ENCODE measurements around the gene CCL7. TPM values are rescaled to one million over a fixed set of nuclear protein-coding genes. Genes with fewer than 3 reads are reported as not detected.

CCL7 gene
- total and polyA plus RNA-seq, 9 of the 15 experiments (the other 6 are each of a cell fraction or from before 2014, with no cell fraction given): not detected

DNA sequence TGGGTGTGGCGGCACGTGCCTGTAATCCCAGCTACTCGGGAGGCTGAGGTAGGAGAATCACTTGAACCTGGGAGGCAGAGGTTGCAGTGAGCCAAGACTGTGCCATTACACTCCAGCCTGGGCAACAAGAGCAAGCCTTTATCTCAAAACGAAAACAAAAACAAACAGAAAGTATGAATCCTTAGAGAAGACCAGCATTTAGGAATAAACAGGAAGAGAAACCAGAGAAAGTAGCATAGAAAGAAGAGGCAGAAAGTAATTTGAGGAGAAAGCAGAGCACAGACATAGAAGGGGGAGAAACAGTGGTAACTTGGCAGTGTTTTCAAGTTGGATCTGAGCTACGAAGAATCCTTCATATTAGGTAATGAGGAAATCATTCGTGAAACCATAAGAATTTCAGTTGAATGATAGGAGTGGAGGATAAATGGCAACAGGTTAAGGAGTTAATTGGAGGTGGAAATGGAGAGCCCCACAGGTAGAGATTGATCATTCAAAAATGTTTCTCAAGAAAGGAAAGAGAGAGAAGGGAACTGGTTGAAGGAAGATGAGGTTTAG, 24.6 kb upstream of the CCL7 start (continued):
- TF ChIP-seq E2F1 (CRISPR knock-in tag; IDR thresholded peaks at IDR 0.05) (no peak), ZNF436 (CRISPR knock-in tag; IDR thresholded peaks at IDR 0.05) (no peak), CUX1 (CRISPR knock-in tag; IDR thresholded peaks at IDR 0.05) (no peak), PHB2 (IDR thresholded peaks at IDR 0.05; ENCODE audit: low read depth) (no peak), ZNF12 (CRISPR knock-in tag; IDR thresholded peaks at IDR 0.05) (no peak)
- TF ChIP-seq, protein P1, sequence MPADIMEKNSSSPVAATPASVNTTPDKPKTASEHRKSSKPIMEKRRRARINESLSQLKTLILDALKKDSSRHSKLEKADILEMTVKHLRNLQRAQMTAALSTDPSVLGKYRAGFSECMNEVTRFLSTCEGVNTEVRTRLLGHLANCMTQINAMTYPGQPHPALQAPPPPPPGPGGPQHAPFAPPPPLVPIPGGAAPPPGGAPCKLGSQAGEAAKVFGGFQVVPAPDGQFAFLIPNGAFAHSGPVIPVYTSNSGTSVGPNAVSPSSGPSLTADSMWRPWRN (IDR thresholded peaks at IDR 0.05; ENCODE audit: low read depth): no peak
- TF ChIP-seq, protein P2, sequence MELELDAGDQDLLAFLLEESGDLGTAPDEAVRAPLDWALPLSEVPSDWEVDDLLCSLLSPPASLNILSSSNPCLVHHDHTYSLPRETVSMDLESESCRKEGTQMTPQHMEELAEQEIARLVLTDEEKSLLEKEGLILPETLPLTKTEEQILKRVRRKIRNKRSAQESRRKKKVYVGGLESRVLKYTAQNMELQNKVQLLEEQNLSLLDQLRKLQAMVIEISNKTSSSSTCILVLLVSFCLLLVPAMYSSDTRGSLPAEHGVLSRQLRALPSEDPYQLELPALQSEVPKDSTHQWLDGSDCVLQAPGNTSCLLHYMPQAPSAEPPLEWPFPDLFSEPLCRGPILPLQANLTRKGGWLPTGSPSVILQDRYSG (tag; conservative IDR thresholded peaks at IDR 0.05; ENCODE audit: low read depth): no peak
- TF ChIP-seq, protein P3, sequence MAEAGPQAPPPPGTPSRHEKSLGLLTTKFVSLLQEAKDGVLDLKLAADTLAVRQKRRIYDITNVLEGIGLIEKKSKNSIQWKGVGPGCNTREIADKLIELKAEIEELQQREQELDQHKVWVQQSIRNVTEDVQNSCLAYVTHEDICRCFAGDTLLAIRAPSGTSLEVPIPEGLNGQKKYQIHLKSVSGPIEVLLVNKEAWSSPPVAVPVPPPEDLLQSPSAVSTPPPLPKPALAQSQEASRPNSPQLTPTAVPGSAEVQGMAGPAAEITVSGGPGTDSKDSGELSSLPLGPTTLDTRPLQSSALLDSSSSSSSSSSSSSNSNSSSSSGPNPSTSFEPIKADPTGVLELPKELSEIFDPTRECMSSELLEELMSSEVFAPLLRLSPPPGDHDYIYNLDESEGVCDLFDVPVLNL (CRISPR knock-in tag; IDR thresholded peaks at IDR 0.05; ENCODE audit: low read depth): no peak
